Measurements from ENCODE around the gene EIF4E.

DNA sequence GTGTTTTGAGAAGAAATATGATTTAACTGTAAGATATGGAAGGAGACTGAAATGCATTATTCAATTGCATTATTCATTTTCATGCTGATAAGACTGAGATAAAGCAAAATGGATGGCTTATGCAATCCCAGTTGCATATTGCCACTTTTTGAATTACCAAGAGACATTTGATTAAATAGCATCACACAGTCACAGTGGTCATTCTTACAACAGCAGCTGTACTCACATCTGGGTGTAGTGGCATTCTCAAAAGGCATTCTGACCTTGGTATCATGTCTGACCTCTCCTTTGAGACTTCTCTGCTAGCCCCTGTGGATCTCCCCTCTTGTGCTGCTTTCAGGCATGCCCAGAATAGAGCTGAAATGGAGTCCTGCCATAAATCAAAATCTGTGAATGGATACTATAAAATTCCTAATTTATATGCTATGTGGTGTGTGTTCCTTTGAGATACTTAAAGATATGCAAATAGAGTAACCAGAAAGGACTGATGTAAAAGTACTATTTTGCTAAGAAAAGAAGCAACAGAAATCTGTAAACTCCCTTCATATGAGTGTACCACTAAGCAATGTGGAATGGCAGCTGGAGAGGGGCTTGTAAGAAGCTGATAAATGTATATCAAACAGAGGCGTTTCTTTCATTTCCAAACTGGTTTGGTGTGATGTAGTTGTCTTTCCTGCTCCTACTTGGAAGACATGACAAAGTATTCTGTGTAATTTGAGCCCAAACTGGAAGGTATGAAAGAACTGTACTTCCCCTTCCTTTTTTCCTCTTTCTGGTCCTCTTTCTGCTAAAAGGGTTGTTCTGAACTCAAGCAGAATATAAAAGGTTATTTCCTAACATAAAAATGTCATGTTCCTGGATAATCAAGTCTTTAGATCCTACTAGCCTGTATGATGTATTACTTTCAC, 41.2 kb upstream of the EIF4E start:
- TF ChIP-seq, protein P1, sequence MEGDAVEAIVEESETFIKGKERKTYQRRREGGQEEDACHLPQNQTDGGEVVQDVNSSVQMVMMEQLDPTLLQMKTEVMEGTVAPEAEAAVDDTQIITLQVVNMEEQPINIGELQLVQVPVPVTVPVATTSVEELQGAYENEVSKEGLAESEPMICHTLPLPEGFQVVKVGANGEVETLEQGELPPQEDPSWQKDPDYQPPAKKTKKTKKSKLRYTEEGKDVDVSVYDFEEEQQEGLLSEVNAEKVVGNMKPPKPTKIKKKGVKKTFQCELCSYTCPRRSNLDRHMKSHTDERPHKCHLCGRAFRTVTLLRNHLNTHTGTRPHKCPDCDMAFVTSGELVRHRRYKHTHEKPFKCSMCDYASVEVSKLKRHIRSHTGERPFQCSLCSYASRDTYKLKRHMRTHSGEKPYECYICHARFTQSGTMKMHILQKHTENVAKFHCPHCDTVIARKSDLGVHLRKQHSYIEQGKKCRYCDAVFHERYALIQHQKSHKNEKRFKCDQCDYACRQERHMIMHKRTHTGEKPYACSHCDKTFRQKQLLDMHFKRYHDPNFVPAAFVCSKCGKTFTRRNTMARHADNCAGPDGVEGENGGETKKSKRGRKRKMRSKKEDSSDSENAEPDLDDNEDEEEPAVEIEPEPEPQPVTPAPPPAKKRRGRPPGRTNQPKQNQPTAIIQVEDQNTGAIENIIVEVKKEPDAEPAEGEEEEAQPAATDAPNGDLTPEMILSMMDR (IDR thresholded peaks at IDR 0.05 in 4 of 5, conservative IDR thresholded peaks at IDR 0.05 in 1 of 5), result no peak
- no peak for TF ChIP-seq POLR2A (IDR thresholded peaks at IDR 0.05)

Measured in gastrocnemius medialis (tissue), 4 donors.